ENCODE data around the gene OLFM4.

OLFM4 gene

DNA sequence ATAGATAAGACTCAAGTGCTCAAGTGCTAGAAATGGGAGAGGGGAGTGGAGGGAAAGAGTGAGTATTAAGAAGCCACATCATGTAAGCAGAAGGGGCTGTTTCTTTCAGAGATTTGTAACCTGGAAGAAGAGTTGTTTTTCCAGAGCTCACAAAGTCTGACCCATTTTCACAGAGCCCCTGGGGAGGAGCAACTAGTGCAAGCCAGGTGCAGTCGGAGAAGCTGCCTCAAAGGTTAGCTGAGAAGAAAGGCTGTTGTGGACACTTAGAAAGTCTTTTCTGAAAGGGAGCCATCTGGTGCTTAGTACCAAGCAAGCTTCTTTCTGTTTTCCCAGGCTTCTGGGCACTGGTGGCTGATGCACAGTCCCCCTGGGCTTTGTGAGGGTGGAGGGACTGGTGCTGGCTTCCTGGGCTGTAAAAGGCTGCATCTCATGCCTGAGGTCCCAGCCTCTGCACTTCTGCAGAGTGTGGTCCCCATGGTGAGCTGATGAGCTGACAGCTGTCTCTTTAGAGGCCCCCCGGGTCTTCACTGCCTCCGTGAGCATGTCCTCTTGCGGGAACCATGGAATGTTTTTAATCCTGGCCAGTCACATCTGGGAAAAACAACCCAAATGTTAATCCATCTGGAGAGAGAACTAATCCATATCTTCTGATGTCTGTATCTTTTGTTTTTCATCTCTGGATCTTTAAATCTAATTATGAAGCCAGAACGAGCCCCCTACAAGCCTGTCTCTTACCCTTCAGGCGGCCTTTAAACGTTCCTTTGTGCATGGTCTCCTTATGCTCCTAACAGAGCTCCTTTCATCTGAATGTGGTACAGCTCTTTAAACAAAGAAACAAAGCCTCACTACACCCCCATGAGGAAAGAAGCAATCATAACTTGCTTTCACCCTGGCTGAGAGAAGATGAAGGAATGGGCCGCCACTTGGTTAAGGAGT lies 40.2 kb downstream of the OLFM4 start:
- DNase-seq: no peak

DNA sequence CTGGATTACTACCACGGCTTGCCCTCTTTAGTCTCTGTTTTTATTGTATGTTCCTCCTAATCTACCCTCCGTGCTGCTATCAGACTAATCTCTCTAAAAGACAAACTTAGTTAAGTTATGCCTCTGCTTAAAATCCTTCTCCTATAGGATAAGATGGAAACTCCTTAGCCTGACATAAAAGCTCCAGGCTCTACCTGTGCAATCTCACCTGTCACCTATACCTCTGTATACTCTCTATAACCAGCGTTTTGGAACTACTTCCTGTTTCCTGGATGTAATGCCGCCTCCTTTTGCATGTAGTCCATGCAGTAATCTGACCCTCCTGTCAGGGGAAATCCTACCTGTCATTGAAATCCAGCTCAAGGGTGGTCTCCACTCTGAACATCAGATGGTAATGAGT lies 41.2 kb downstream of the OLFM4 start:
- DNase-seq: no peak

DNA sequence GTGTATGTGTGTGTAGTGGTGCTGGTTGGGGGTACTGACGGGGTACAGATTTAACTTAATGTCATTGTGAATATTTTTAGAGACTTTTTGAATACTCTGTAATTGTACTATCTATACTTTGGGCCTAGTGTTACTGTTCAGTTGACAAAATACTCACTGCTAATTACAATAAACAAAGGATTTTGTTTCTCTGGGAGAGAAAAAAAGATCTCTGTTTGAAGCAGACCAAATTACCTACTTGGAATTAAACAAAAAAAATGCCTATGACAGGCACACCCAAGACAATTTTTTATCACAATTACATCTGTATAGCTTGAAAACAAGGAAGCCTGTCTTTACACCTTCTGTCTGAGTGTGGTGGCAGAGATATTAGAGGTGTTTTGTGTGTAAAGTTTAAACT lies 45.1 kb downstream of the OLFM4 start:
- no peak for DNase-seq

DNA sequence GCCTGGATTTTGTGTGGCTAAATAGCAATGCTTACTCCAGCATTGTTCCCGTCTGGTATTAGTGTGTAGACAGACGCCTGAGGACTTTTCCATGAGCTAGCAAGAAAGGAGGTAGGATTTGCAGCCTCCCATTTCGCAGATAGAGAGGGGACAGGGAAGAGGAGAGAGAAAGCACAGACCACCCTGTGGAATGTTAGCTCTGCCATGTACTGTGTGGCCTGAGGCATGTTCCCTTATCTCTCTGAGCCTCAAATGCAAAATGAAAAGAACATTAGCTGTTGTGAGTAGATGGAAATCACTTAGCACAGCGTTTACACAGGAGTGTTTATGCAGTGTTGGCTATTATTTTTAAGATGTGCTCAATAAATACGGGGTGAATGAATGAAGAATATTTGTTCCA lies 45.5 kb downstream of the OLFM4 start:
- no peak for DNase-seq

DNA sequence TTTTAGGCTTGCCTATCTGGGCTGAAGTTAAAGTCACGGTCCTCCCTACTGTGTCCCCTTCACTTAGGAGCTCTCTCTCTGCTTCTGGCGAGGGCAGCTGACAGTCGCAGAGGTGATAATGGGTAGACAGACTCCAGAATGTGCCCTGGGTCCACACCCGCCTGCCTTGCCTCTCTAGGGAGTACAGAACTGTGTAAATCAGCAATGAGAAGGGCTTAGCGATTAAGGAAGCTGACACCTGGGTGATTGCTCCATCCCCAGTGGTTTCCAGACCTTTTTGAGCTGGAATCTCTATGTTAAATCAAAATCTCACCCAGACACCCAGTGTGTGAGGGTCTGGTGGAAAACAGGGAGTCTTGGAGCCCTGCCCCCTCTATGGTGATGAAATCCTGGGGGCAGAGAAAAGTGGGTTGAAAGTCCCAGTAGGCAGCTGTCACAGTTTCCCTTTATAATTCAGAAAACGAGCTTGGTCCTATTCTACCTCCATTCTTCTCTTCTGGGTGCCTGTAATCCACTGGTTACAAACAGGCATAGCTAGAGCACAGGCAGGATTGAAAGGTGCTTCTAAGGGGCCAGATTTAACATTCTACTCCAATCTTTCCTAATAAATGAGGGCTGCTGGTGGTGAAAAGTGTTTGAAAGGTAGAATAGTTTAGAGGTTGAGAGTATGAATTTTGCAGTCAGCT lies 46.9 kb downstream of the OLFM4 start:
- no peak for DNase-seq

DNA sequence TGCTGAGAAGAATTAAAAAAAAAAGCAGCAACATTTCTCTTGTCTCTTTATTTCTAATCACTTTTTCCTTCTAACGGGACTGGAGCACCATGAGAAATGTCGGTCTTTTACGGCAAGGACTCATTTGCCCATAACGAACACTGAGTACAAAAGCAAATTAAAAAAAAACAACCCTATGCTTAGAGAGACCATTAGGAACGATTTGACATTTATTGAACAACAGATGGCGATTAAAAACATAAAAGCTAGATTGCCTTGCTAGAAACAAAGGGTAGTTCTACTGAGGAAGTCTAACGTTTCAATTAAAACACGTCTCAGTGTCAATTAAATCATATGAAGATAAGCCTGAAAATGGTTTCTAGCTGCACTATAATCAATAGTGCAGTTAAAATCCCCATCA lies 51.1 kb downstream of the OLFM4 start:
- no peak for DNase-seq

DNA sequence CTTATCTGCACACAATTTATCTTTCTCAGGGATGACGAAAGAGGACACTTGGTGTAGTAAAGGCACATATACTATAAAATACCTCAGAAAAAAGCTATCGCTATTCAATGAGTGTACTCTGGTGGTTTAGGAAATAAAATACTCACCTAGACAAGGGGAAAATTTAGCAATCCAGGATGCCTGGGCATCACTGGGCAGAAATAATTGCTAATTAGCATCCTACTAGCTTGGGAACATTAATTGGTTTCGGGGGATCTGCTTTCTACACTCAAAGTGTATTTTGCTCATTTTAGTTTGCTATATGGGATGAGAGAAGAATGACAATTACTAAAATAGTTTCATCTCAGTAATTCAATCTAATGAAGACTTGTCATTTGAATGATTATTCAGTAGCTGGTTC lies 60.3 kb downstream of the OLFM4 start:
- DNase-seq: no peak

DNA sequence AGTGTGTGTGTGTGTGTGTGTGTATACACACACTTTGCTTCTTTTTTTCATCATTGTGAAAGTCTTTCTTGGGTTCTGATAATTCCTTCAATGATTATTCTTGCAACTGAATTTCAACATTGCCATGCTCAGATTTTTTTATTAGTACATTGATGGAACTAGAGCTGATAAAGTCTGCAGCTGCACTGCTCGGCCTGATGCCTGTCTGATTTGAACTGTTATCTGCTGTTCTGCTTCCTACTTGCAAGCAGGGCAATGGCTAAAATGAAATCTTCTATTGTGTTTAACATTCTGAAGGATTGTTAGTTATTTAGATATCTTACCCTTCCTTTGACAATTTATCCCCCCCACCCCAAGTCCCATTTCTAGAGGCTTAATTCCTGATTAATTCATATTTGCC lies 61.3 kb downstream of the OLFM4 start:
- DNase-seq: no peak

DNA sequence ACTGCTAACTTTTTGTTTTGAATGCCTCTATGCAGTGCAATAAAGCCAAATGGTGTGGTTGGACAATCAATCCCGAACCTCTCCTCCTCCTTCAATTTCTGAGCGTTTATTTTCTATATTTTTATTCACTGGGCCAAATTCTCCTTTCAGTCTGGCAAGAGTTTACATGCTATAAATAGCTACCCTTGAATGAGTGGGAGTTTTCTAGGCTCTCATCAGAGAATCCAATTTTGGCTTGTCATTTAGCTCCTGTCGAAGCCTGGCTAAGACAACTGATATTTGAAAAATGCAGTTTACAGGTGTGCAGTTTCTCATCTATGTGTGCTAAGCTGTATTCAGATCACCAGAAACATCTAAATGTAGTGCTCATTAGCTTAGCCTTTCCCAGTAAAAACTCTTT lies 61.8 kb downstream of the OLFM4 start:
- DNase-seq: no peak

DNA sequence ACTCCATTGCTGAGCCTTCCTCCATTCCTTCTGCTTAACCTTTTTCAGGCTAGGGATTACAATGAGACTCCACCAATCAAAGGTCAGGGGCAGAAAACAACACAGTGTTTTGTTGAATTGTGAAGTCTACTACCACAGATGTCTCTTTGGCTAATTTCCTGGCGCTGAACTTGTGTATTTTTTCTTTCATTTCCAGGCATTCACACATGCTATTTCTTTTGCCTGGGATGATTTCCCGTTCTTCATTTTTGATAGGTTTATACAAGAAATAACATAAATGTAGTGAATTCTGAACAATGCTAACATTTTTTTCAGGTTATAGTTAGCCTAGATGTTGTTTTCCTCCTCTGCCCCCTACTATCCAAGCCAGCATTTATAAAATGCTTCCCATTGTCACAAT lies 64.3 kb downstream of the OLFM4 start:
- no peak for DNase-seq

DNA sequence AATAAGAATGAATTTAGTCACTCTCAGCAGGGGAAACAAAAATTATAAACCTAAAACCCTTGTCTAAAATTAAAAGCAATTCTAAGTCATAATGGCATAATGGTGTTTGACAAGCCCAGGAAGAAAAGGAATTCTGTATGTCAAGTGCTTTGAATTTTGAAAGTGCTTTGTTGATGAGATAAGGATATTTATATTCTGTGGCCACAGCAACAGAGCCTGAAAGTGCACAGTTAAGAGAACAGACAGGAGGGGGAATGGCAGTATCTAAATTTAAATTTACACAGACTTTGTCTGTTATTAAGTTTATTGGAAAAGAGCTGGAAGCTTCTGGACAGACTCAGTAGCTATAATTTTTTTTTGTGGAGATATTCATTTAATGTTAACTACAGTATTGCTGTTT lies 69.8 kb downstream of the OLFM4 start:
- DNase-seq: no peak

DNA sequence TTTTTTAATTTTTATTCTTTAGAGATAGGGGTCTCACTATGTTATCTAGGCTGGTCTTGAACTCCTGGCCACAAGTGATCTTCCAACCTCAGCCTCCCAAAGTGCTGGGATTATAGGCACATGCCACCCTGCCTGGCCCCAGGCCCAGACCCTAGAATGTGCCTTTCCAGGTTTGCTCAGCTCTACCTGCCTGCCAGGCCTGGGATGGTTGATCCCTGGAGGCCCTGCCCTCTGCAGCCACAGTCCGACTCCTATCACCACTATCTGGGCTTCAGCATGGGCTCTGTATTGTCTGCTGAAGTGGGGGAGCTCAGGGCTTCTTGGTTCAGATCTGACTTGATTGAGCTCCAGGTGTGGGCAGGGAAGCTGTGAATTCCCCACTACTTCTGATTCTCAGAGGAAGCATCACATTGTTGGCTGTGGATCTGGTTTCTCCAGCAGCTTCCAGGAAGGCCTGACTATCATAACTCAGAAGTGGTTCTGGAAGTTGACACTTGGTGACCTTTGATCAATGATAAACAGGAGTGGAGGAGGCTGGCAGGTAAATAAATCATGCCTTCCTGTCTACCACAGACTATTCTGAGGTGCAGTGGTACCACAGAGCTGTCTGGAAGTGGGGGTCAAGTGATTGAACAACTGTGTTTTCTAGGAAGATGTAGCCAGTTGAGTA lies 71.9 kb downstream of the OLFM4 start:
- no peak for DNase-seq
